Spleen (tissue), 7 donors: ENCODE data around the gene SALL4.

ENCODE experiments used
- CTCF ChIP-seq, 11 experiments: fragments of 200-600 bp in 7 of 11; fragments of 450-650 bp in 4 of 11; sonication (generic) in 4 of 11; IDR thresholded peaks in 8 of 11; conservative IDR thresholded peaks in 3 of 11; 1 replicate in 7 of 11; 2 replicates in 4 of 11; pipeline versions ENCODE4 v1.4.0 to v1.8.0; 2016 to 2021; ENCODE audit warnings: antibody characterized with exemption in 11 of 11, inconsistent platforms in 4 of 11, mild to moderate bottlenecking in 1 of 11
- POLR2A ChIP-seq, 3 donors: fragments of 450-650 bp; IDR thresholded peaks; one replicate each; pipeline ENCODE4 v1.5.1; 2017; ENCODE audit warnings: antibody characterized with exemption in 3 of 3, mild to moderate bottlenecking in 1 of 3
- POLR2AphosphoS5 ChIP-seq, 3 donors: sonication (generic); formaldehyde crosslinking; IDR thresholded peaks; one replicate each; pipeline ENCODE4 v1.5.1; 2017; ENCODE audit warnings: antibody characterized with exemption in 3 of 3
- donor health status: DM: no; HTN: no; CAD: no; lungs with moderate emphysema.
- donor health status: DM: no; HTN: no; CAD: no.
- donor health status: DM: no; HTN: no; CAD: no.

- TF ChIP-seq CTCF (IDR thresholded peaks at IDR 0.05 in 8 of 11, conservative IDR thresholded peaks at IDR 0.05 in 3 of 11): no peak
- TF ChIP-seq POLR2A (IDR thresholded peaks at IDR 0.05): no peak
- TF ChIP-seq POLR2AphosphoS5 (IDR thresholded peaks at IDR 0.05): no peak
These were observed 29.5 kb upstream of the SALL4 start for GRCh38 chr20:51831866-51832265.
